CD4-positive, alpha-beta T cell treated with Interleukin-21 for 1 hour (primary cell): ENCODE results near the gene SPATA33.
"Not testable (repeated sequence)": the region's sequence is repeated elsewhere in the genome, so short reads cannot be mapped to it uniquely, and the experiment has no call there.

Experiments
- DNase-seq: peaks from one replicate; pipeline ENCODE4 v3.0.0-alpha.2; 2020

Gene SPATA33

DNA sequence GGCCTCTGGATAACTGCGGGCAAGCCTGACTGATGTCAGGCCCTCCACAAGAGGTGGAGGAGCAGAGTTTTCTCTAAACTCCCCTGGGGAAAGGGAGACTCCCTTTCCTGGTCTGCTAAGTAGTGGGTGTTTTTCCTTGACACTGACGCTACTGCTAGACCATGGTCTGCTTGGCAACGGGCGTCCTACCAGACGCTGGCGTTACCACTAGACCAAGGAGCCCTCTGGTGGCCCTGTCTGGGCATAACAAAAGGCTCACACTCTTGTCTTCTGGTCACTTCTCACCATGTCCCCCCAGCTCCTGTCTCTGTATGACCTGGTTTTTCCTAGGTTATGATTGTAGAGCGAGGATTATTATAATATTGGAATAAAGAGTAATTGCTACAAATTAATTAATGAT is 9.4 kb downstream of the SPATA33 start:
- DNase-seq: not testable (repeated sequence)

DNA sequence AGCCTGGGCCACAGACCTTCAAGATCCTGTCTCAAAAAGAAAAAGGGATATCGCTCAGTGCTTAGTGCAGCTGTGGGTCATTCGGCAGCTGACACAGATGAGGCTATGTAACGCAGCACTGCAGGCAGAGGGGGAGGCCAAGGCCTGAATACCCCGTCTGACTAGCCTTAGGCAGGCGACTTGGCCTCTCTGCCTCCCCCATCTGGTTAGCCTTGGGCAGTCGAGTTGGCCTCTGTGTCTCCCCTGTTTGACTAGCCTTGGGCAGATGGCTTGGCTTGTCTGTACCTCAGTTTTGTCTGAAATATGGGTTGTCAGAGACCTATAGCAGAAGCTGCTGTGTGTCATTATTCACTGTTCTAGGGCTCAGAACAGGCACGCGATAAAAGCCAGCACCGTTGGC is 10.0 kb downstream of the SPATA33 start:
- no peak for DNase-seq

DNA sequence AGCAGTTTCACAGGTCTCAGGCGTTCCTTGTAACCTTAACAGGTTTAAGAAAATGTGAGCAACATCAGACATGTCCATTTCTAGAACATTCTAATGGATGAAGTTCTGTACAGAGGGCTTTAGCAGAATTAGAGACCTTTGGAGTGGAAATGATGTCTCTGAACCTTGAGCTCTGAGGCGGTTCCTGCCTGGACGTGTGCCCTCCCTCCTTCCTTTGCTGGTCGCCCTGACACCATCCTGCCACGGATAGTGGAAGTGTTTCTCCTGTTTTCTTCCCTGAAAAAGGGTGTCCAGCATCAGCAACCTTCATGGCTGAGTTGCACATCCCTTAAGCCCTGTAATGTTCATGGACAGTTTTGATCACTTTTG is 11.1 kb downstream of the SPATA33 start:
- DNase-seq: no peak

DNA sequence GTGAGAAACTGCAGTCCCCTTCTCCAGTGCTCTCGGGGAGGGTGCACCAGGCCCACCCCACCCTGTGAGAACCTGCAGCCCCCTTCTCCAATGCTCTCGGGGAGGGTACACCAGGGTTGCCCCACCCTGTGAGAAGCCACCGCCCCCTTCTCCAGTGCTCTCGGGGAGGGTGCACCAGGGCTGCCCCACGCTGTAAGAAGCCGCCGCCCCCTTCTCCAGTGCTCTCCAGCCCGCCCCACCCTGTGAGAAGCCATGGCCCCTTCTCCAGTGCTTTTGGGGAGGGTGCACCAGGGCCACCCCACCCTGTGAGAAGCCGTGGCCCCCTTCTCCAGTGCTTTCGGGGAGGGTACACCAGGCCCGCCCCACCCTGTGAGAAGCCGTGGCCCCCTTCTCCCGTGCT is 12.1 kb downstream of the SPATA33 start:
- DNase-seq: no peak

DNA sequence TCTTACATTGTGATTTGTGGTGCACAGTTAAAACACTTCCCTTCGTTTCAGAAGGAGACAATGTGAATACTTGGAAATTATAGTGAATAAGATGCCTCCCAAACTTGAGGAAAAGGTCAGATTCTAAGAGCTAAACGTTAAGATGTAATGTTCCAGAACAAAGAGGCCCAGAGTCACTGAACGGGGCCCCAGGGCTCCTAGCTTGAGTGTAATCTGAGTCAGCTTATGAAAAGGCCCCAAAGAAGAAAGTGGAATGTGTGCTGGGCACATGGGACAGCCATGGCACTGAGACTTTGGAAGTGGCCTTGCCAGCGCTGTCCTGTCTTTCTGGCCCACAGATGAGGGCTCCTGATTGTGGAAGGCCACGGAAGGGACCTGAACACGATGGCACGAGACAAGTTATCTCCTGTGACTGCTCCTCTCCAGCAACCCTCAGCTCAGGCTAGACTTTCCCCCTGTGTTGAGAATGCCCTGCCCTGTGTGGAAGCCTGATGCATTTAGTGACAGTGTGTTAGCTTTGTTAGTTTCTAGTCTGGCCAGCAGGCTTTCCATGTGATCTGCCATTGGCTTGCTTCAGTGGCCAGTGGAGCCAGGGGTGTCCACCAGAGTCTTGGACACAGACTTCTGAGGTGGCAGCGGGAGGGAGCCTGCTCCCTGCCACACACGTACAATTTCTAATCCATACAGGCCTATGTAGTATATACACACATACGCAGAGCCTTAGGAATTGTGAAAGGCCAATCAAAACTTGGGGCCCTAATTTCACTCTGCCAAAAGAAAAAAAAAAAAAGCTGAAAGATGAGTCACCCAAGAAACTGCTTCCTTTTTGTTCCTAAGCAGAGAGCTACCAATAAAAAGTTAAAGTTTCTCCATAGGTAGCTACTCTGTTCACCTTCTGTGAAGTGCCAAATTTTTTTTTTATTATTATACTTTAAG is 13.1 kb downstream of the SPATA33 start:
- no peak for DNase-seq

DNA sequence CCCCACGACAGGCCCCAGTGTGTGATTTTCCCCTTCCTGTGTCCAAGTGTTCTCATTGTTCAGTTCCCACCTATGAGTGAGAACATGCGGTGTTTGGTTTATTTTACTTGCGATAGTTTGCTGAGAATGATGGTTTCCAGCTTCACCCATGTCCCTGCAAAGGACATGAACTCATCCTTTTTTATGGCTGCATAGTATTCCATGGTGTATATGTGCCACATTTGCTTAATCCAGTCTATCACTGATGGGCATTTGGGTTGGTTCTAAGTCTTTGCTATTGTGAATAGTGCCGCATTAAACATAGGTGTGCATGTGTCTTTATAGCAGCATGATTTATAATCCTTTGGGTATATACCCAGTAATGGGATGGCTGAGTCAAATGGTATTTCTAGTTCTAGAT is 13.9 kb downstream of the SPATA33 start:
- DNase-seq: not testable (repeated sequence)

DNA sequence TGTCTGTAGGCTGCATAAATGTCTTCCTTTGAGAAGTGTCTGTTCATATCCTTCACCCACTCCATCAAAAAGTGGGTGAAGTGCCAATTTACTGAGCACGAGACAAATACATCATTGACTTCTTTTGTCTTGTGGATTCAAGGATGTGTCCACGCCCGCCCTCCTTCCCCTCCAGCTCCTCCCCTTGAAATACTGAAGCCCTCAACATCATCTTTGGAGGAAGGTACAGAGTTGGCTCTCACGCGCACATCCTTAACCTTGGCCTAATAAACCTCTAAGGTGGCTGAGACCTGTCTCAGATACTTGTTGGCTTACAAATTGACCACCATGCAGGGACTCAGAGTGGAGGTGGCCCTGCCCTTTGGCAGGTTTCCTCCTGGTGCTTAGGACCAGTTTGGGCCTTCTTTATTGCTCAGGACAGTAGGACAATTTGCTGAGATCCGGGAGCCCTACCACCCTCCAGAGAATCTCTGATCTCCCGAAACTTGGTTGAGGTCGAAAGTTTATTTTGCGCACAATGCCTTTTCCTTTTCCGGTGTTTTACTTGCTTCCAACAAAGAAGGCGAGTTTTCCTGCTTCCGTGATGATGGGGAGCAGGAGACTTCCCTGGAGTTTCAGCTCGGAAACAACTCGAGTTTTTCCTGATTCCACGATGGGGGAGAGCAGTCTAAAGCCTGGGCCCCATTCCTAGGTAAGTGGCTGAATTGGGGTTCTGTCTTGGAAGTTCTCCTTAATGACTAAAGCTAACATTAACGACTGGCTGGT is 14.7 kb downstream of the SPATA33 start:
- no peak for DNase-seq

DNA sequence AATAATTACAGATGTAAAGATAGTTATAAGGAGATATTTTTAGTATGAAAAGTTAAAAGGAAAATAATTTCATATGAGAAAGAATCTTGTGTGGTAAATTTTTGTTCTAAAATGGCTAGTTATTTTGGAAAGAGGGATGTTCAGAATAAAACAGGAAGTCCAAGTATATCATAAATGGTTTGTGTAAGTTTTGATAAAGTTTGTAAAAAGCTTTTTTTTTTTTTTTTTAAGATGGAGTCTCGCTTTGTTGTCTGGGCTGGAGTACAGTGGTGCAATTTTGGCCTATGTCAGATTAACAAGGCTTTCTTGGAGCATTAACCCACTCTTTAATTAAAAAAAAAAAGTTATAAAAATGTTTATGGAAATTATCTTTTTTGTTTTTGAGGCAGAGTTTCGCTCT is 20.6 kb downstream of the SPATA33 start:
- no peak for DNase-seq

DNA sequence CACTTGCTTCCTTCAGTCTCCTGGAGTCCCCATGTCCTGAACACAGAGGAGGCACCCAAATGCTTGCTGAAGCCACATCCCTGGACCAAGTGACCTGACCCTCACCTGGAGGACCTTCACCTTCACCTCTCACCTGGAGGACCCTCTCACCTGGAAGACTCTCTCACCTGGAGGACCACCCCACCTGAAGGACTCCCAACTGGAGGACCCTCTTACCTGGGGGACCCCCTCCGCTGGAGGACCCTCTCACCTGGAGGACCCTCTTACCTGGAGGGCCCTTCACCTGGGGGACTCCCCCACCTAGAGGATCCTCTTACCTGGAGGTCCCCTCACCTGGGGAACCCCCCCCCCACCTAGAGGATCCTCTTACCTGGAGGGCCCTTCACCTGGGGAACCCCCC is 28.3 kb downstream of the SPATA33 start:
- DNase-seq: no peak

DNA sequence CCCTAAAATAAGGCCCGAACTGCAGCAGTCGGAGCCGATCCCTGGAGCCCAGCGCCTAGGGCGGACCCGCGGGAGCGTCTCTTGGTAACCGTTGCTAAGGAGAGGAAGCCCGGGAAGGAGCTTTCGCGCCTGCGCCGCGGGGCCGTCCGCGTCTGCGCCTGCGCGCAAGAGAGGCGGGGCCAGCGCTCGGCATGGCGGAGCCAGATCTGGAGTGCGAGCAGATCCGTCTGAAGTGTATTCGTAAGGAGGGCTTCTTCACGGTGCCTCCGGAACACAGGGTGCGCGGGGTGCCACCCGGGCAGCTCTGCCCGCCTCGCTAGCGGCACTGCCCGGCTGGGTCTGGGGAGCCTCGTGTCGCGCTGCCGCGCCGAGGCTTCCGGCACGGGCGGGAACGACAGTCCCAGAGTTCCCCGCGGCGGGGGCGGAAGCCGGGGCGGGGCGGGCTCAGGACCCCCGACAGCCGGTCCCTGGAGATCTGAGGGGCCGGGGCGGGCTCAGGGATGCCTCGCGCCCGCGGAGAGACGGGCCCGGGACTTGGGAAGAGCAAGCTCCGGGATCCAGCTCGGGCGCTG is 29.0 kb downstream of the SPATA33 start, which contains the start of gene CDK10:
Gene CDK10 (plus strand): TSS at position 170 of the 572 bp plus-strand sequence. CDS start 22 bp downstream, at position 192.
- peak; percentile 89 for DNase-seq

DNA sequence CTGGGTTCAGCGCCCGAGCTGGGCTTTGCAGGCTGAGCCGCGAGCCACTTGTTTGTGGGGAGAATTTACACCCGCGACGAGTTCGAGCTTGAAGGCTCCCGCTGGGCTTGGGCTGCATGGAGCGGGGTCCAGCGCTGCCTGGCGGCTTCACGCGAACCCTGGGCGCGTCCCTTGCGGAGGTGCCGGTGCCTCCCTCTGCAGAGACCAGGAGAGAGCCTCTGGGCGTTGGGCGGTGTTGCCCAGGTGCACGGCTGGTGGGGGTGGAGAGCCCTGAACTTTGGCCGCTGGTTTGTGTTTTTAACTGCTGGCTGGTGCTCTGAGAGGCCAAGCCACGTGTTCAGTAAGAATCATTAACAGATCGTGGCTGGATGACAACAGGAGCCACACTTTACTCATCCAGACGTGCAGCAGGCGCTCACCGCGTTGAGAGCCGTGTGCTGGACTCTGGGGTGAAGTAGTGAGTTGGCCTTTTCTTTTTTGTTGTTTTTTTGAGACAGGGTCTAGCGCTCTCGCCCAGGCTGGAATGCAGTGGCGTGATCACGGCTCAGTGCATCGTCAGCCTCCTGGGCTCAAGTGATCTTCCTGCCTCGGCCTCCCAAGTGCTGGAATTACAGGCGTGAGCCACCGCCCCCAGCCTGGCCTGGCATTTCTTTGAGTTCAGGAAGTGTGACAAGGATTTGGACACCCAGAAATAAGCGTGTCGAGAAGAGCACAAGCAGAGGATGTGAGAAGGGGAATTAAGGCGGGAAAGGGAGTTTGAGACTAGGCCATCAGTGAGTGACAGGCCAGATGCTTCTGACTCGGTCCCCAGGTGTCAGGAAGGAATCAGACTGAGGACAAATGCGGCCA is 29.7 kb downstream of the SPATA33 start:
- DNase-seq: no peak

DNA sequence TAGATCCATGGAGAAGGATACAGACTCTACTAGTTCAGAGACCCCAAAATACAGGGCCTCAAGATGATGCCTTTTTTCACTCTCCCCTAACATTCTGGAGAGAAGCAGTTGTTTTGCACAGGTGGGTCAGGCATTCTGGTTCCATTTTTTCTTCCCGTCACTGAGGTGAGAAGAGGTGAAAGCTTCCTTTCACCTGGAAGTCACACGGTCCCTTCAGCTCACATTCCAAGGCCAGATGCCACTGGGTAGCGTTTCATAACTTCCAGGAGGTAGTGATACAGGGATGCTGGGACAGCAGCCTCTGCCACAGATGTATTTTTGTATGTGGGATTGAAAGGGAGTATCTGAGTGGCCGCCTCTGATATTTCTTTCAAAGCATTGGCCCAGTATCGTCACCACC is 30.8 kb downstream of the SPATA33 start:
- no peak for DNase-seq

DNA sequence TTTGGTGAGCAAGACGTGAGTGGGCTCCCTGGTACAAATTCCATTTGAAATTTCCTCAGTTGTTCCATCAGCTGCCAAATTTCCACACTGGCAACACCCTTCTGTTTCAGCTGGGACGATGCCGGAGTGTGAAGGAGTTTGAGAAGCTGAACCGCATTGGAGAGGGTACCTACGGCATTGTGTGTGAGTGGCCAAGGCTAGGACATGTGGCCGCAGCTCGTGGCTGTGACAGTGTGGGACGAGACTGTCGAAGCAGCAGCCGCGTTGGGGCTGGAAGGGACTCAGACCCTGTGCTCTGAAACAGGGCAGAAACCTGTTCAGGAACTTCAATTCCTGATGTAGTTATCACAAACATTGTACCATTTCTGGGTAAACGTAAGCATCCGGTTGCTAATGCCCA is 31.5 kb downstream of the SPATA33 start:
- DNase-seq: no peak

DNA sequence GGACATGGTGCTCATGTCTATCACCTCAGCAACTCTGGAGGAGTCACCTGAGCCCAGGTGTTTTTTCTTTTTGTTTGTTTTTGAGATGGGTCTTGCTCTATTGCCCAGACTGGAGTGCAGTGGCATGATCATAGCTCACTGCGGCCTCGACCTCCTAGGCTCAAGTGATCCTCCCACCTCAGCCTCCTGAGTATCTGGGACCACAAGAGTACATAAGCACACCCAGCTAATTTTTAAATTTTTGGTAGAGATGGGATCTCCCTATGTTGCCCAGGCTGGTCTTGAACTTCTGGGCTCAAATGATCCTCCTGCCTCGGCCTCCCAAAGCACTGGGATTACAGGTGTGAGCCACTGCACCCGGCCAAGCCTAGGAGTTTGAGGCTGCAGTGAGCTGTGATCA is 32.0 kb downstream of the SPATA33 start:
- DNase-seq: not testable (repeated sequence)

DNA sequence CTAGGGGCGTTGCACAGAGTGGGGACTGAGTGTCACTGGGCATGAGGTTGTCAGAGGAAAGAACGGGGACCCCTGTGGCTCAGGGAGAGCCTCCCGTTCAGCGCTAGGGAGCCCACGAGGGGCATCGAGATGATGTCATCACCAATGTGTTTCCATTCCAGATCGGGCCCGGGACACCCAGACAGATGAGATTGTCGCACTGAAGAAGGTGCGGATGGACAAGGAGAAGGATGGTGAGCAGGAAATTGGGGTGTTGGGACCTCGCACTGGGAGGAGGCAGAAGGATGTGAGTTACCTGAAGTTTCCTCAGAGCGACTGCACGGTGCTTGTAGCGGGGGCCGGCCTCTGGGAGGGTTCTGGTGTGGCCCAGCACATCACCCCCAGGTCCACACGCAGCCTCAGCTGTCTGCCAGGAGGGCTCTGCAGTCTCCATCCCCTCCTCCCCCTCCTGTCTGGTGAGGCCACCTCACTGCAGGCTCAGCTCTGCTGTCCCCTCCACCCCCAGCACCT is 32.8 kb downstream of the SPATA33 start:
- DNase-seq: no peak

DNA sequence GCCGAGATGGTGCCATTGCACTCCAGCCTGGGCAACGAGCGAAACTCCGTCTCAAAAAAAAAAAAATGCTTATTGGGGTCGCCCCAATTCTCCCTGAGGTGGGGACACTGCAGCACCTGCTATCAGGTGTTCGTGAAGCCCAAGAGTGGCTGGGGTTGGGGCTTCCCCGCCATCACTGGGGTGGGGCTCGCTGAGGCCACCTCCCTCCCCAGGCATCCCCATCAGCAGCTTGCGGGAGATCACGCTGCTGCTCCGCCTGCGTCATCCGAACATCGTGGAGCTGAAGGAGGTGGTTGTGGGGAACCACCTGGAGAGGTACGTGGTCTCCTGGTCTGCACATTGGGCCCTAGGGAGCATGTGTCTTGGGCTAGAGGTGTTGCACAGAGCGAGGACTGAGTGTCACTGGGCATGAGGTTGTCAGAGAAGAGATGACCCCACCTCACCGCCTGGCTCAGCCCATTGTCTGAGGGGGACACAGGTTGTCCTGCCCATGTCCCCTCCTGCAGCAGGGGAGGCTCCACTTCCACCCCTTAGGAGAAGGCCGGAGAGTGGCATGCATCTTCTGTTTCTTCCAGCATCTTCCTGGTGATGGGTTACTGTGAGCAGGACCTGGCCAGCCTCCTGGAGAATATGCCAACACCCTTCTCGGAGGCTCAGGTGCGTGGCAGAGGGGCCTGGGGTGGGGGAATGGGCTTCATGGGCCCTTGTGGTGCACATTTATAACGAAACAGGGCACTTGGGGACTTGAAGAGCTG is 33.8 kb downstream of the SPATA33 start:
- no peak for DNase-seq

DNA sequence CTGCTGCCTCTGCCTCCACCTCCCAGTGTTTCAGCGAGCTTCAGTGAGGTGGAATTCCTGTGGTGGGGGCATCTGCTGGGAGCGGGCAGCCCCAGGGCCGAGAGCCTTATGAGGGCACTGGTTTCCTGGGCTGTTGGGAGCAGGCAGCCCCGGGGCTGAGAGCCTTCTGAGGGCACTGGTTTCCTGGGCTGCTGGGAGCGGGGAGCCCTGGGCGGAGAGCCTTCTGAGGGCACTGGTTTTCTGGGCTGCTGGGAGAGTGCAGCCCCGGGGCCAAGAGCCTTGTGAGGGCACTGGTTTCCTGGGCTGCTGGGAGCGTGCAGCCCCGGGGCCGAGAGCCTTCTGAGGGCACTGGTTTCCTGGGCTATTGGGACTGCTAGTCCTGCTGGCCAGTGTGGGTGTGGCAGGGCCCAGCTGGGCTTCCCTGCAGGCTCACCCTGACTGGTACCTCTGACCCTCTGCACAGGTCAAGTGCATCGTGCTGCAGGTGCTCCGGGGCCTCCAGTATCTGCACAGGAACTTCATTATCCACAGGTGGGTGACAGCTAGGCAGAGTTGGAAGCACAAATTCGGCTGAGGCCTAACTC is 34.4 kb downstream of the SPATA33 start:
- DNase-seq: no peak

DNA sequence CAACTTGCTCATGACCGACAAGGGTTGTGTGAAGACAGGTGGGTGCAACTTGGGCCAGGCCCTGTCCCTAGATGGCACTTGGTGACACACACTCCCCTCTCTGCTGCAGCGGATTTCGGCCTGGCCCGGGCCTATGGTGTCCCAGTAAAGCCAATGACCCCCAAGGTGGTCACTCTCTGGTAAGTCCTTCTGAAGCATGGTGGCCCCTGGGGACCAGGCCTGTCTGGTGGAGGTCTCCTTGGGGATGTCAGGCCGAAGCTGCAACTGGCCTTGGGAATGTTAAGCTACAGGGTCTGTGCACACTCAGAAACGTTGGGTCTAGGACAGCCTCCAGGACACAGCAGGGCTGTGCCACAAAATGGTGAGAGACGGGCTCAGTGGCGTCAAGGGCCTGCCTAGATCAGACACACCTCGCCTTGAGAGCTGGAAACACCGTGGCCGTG is 35.7 kb downstream of the SPATA33 start:
- DNase-seq: no peak

DNA sequence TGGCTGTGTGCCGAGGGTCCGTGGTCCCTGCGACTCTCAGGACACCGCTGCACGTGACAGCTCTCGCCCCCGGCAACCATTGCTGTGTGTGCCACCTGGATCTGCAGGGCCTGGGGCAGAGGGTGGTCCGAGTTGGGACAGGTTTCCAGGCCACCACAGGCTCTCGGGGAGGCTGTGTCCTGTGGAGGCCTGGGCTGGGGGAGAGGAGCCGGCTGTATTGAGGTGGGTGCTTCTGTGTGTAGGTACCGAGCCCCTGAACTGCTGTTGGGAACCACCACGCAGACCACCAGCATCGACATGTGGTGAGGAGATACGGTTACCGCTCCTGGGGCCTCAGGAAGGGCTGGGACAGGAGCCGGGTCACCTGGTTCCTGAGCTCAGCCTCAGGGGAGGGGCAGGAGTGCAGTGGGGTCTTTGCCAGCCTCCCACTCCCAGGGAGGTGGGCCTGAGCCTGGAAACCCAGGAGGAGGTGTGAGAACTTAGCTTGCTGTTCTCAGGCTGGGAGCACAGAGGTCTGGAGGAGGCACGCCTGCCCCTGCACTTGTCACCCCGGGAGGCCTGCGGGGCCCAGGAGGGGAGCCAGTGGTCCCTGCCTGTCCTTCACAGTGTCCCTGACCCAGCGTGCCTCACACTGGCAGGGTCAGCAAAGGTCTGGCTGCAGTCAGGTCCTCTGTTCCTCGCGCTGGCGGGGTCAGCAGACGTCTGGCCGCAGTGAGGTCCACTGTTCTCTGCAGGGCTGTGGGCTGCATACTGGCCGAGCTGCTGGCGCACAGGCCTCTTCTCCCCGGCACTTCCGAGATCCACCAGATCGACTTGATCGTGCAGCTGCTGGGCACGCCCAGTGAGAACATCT is 36.5 kb downstream of the SPATA33 start:
- no peak for DNase-seq

DNA sequence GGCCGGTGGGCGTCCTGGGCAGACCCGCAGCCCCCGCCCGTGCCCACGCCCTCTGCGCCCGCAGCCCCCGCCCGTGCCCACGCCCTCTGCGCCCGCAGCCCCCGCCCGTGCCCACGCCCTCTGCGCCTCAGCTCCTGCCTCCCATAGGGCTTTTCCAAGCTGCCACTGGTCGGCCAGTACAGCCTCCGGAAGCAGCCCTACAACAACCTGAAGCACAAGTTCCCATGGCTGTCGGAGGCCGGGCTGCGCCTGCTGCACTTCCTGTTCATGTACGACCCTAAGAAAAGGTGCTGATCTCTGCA is 37.1 kb downstream of the SPATA33 start:
- DNase-seq: not testable (repeated sequence)
